NCI-H526 treated with DMSO at 0.1 percent for 48 hours (cell line): ENCODE data around the gene NT5C.
"Not testable (repeated sequence)": the region's sequence is repeated elsewhere in the genome, so short reads cannot be mapped to it uniquely, and the experiment has no call there.

Experiments used
- DNase-seq: peaks from one replicate; lab custom pipeline; 2025; lab: John Stamatoyannopoulos, UW

NT5C gene

GRCh38 chr17:75131278-75132017 lies at the start of gene NT5C:
NT5C (minus strand) TSS chr17:75131742; CDS start chr17:75131707, 35 bp downstream.
- DNase-seq = peak; percentile 72

GRCh38 chr17:75181110-75181509 lies 49.6 kb upstream of the NT5C start:
- no peak for DNase-seq

GRCh38 chr17:75178453-75178852 lies 46.9 kb upstream of the NT5C start:
- no peak for DNase-seq

- DNase-seq = no peak
Observed at GRCh38 chr17:75176625-75177024, 45.1 kb upstream of the NT5C start.

GRCh38 chr17:75174996-75175395 lies 43.5 kb upstream of the NT5C start:
- no peak for DNase-seq

GRCh38 chr17:75173526-75173925 lies 42.0 kb upstream of the NT5C start:
- no peak for DNase-seq

- DNase-seq = no peak
Observed at GRCh38 chr17:75168998-75169397, 37.5 kb upstream of the NT5C start.

GRCh38 chr17:75164606-75165005 lies 33.1 kb upstream of the NT5C start:
- DNase-seq = not testable (repeated sequence)

GRCh38 chr17:75163074-75163473 lies 31.5 kb upstream of the NT5C start:
- no peak for DNase-seq

GRCh38 chr17:75160211-75160610 lies 28.7 kb upstream of the NT5C start:
- DNase-seq = no peak

GRCh38 chr17:75159196-75160031 lies 27.9 kb upstream of the NT5C start:
- DNase-seq = no peak

- DNase-seq = not testable (repeated sequence)
Observed at GRCh38 chr17:75158480-75158879, 26.9 kb upstream of the NT5C start.

GRCh38 chr17:75155191-75155601 lies 23.7 kb upstream of the NT5C start:
- no peak for DNase-seq

- peak; percentile 97 for DNase-seq
Observed at GRCh38 chr17:75154195-75155106, 22.9 kb upstream of the NT5C start, which contains the start of gene JPT1. JPT1 (minus strand) TSS chr17:75154512; CDS start chr17:75154397, 115 bp downstream.

GRCh38 chr17:75153780-75154194 lies 22.2 kb upstream of the NT5C start:
- DNase-seq = no peak

GRCh38 chr17:75152922-75153779 lies 21.6 kb upstream of the NT5C start:
- peak; percentile 36 for DNase-seq

GRCh38 chr17:75152523-75152921 lies 21.0 kb upstream of the NT5C start:
- DNase-seq = no peak

- DNase-seq = no peak
Observed at GRCh38 chr17:75151930-75152329, 20.4 kb upstream of the NT5C start.

GRCh38 chr17:75147878-75148546 lies 16.5 kb upstream of the NT5C start:
- DNase-seq = no peak

- DNase-seq = no peak
Observed at GRCh38 chr17:75146592-75146991, 15.1 kb upstream of the NT5C start.
